PC-3 (cell line): ENCODE data around the gene CIROP.

Source experiments
- EZH2 ChIP-seq: fragments of 300-600 bp; sonication (generic); IDR thresholded peaks from one replicate; pipeline ENCODE4 v1.6.1; 2017; ENCODE audit warnings: antibody characterized with exemption, mild to moderate bottlenecking, low read length; ENCODE audit not compliant: unreplicated experiment
- TF ChIP-seq, protein P1 (sequence below): fragments of 300-600 bp; sonication (generic); conservative IDR thresholded peaks from 2 replicates; pipeline ENCODE4 v1.5.1; 2017; ENCODE audit warnings: antibody characterized with exemption, low read depth, mild to moderate bottlenecking, low read length

DNA sequence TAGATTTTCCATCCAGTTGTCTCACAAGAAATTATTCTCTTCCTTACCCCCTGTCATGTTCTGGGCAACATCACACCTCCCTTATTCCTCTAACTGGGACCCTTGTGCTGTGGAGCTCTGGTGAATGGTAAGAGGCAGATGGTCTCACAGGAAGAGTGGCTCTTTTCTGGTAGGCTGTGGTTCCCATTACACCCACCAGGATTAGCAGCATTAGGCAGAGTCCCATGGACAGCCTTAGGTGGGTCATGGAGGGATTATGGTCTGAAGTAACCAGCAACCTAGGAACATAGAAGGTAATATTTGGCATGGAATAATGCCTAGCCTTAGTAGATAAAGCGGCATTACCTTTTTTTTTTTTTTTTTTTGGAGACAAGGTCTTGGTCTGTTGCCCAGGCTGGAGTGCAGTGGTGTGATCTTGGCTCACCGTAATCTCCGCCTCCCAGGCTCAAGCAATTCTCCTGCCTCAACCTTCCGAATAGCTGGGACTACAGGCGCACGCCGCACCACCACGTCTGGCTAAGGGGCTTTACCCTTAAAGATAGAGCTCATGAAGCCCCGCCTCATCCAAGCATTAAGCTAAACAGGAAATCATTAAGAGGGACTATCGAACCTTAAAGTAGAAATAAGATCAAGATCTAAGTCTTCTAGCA, 5.5 kb downstream of the CIROP start:
- TF ChIP-seq, protein P1, sequence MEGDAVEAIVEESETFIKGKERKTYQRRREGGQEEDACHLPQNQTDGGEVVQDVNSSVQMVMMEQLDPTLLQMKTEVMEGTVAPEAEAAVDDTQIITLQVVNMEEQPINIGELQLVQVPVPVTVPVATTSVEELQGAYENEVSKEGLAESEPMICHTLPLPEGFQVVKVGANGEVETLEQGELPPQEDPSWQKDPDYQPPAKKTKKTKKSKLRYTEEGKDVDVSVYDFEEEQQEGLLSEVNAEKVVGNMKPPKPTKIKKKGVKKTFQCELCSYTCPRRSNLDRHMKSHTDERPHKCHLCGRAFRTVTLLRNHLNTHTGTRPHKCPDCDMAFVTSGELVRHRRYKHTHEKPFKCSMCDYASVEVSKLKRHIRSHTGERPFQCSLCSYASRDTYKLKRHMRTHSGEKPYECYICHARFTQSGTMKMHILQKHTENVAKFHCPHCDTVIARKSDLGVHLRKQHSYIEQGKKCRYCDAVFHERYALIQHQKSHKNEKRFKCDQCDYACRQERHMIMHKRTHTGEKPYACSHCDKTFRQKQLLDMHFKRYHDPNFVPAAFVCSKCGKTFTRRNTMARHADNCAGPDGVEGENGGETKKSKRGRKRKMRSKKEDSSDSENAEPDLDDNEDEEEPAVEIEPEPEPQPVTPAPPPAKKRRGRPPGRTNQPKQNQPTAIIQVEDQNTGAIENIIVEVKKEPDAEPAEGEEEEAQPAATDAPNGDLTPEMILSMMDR, result no peak
- TF ChIP-seq EZH2, result no peak
